K562 (cell line): Measurements from ENCODE around the gene SPIRE1. TPM values are rescaled to one million over a fixed set of nuclear protein-coding genes. Genes with fewer than 3 reads are reported as not detected.

Experiments used
- ATF4 ChIP-seq: fragments of 450-650 bp; formaldehyde crosslinking; IDR thresholded peaks from 2 replicates; pipeline ENCODE4 v1.4.0; 2022; ENCODE audit warnings: mild to moderate bottlenecking, moderate library complexity
- ATF7 ChIP-seq: fragments of 450-650 bp; IDR thresholded peaks from 2 replicates; pipeline ENCODE4 v1.7.1; 2014; ENCODE audit warnings: mild to moderate bottlenecking, moderate library complexity
- BCLAF1 ChIP-seq, 2 experiments: fragments of 450-650 bp in 1 of 2; IDR thresholded peaks; 2 replicates each; pipeline ENCODE4 v1.6.1; 2011 to 2017; ENCODE audit warnings: low read depth in 2 of 2, antibody characterized with exemption in 1 of 2, borderline replicate concordance in 1 of 2, low read length in 1 of 2, mild to moderate bottlenecking in 1 of 2, mixed read lengths in 1 of 2; ENCODE audit not compliant: control insufficient read depth in 1 of 2
- CBX5 ChIP-seq: IDR thresholded peaks from 2 replicates; pipeline ENCODE4 v1.6.1; 2014; ENCODE audit warnings: low read depth, borderline replicate concordance
- DIDO1 ChIP-seq: fragments of 450-650 bp; IDR thresholded peaks from 2 replicates; pipeline ENCODE4 v1.6.1; 2016; ENCODE audit warnings: low read depth, missing biosample characterization, missing genetic modification characterization
- HDAC2 ChIP-seq: fragments of 450-650 bp; IDR thresholded peaks from 2 replicates; pipeline ENCODE4 v1.6.1; 2016; ENCODE audit warnings: mild to moderate bottlenecking
- MTA1 ChIP-seq: fragments of 450-650 bp; IDR thresholded peaks from 2 replicates; pipeline ENCODE4 v1.6.1; 2017; ENCODE audit warnings: borderline replicate concordance
- NR3C1 ChIP-seq: sonication (generic); formaldehyde crosslinking; IDR thresholded peaks from 2 replicates; pipeline ENCODE4 v1.8.1; 2022; ENCODE audit warnings: missing genetic modification reagents
- PHF8 ChIP-seq: fragments of 200-600 bp; sonication (generic); IDR thresholded peaks from 2 replicates; pipeline ENCODE4 v1.6.1; 2012; ENCODE audit warnings: mixed run types, mild to moderate bottlenecking, inconsistent platforms, low read length, moderate library complexity, borderline replicate concordance
- POLR2AphosphoS2 ChIP-seq: IDR thresholded peaks from 2 replicates; pipeline ENCODE4 v1.6.1; 2012; ENCODE audit warnings: low read length, improper control_type of control experiment
- SMAD3 ChIP-seq: fragments of 450-650 bp; formaldehyde crosslinking; conservative IDR thresholded peaks from 2 replicates; pipeline ENCODE4 v1.4.0; 2020; ENCODE audit warnings: mild to moderate bottlenecking
- SP2 ChIP-seq: IDR thresholded peaks from 2 replicates; pipeline ENCODE4 v1.6.1; 2011; ENCODE audit warnings: mild to moderate bottlenecking, low read depth, low read length, moderate library complexity; ENCODE audit not compliant: poor library complexity, severe bottlenecking; ENCODE audit errors: extremely low read depth
- TEAD4 ChIP-seq, 2 experiments: sonication (generic) in 1 of 2; formaldehyde crosslinking in 1 of 2; IDR thresholded peaks; 2 replicates each; pipeline versions ENCODE4 v1.6.1 to v1.8.0; 2012 to 2022; ENCODE audit warnings: borderline replicate concordance in 1 of 2, inconsistent platforms in 1 of 2, low read length in 1 of 2, mild to moderate bottlenecking in 1 of 2, missing genetic modification reagents in 1 of 2
- TOE1 ChIP-seq, 2 experiments: fragments of 450-650 bp in 1 of 2; sonication (generic) in 1 of 2; formaldehyde crosslinking in 1 of 2; IDR thresholded peaks; 2 replicates each; pipeline versions ENCODE4 v1.7.1 to v1.8.0; 2016 to 2022; ENCODE audit warnings: borderline replicate concordance in 2 of 2, mild to moderate bottlenecking in 2 of 2, antibody characterized with exemption in 1 of 2, inconsistent platforms in 1 of 2, low read depth in 1 of 2, missing genetic modification reagents in 1 of 2, moderate library complexity in 1 of 2
- ZNF79 ChIP-seq: fragments of 250-450 bp; sonication (Bioruptor Pico); IDR thresholded peaks from 2 replicates; pipeline ENCODE4 v1.4.0; 2020; ENCODE audit warnings: low read depth, mild to moderate bottlenecking, moderate library complexity
- polyA plus RNA-seq, 8 experiments: library from polyadenylated mRNA; depleted of rRNA in 4 of 8; stranded (reverse) in 5 of 8; unstranded in 3 of 8; fragments of >200 nt; fragmentation: Nextera tagmentation in 2 of 8; fragmentation: Illumina TruSeq in 1 of 8; extraction: Ambion mirVana in 2 of 8; extraction: Trizol in 1 of 8; gene quantifications; 2 replicates each; pipeline versions ENCODE4 v1.2.1 to v1.2.3, GENCODE V29; 2011 to 2014; ENCODE audit warnings: inconsistent platforms in 1 of 8, missing spikeins in 1 of 8
- total RNA-seq, 7 experiments: library from RNA; depleted of rRNA in 6 of 7; stranded (reverse); fragments of >200 nt in 6 of 7; fragmentation: Illumina TruSeq in 2 of 7; extraction: Trizol in 2 of 7; gene quantifications; 2 replicates each; pipeline versions ENCODE4 v1.2.1 to v1.2.3, GENCODE V29; 2011 to 2021; ENCODE audit warnings: low replicate concordance in 1 of 7
- TF ChIP-seq, protein P1 (sequence below): fragments of 450-650 bp; formaldehyde crosslinking; IDR thresholded peaks from 2 replicates; pipeline ENCODE4 v1.4.0; 2020; ENCODE audit warnings: mild to moderate bottlenecking, mixed read lengths
- TF ChIP-seq, protein P2 (sequence below): fragments of 250-450 bp; sonication (Bioruptor Pico); IDR thresholded peaks from 2 replicates; pipeline ENCODE4 v1.9.0; 2021; ENCODE audit warnings: mild to moderate bottlenecking
- TF ChIP-seq, protein P3 (sequence below): sonication (generic); IDR thresholded peaks from 2 replicates; pipeline ENCODE4 v1.6.1; 2016

Gene SPIRE1
- total and polyA plus RNA-seq, 9 of the 15 experiments (the other 6 are each of a cell fraction or from before 2014, with no cell fraction given) = 2.9 to 14.0 (median 10.2) TPM

- TF ChIP-seq, protein P1, sequence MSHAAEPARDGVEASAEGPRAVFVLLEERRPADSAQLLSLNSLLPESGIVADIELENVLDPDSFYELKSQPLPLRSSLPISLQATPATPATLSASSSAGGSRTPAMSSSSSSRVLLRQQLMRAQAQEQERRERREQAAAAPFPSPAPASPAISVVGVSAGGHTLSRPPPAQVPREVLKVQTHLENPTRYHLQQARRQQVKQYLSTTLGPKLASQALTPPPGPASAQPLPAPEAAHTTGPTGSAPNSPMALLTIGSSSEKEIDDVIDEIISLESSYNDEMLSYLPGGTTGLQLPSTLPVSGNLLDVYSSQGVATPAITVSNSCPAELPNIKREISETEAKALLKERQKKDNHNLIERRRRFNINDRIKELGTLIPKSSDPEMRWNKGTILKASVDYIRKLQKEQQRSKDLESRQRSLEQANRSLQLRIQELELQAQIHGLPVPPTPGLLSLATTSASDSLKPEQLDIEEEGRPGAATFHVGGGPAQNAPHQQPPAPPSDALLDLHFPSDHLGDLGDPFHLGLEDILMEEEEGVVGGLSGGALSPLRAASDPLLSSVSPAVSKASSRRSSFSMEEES (CRISPR knock-in tag) = no peak
- TF ChIP-seq MTA1 (no peak), DIDO1 (tag) (no peak), ATF7 (peak; percentile 86), SP2 (no peak), HDAC2 (peak; percentile 81), CBX5 (no peak), PHF8 (no peak), SMAD3 (CRISPR knock-in tag) (no peak), ATF4 (CRISPR knock-in tag) (no peak), TOE1 (IDR thresholded peaks at IDR 0.05; ENCODE audit: borderline replicate concordance) (0 out of 2 replicates have a peak, but pooled peaks have one; percentile 19), TOE1 (CRISPR knock-in tag; IDR thresholded peaks at IDR 0.05; ENCODE audit: borderline replicate concordance, low read depth) (no peak), BCLAF1 (IDR thresholded peaks at IDR 0.05; ENCODE audit: borderline replicate concordance in 1 of 2, control insufficient read depth in 1 of 2, low read depth in 2 of 2, low read length in 1 of 2) (no peak), NR3C1 (CRISPR knock-in tag) (no peak), POLR2AphosphoS2 (no peak), TEAD4 (IDR thresholded peaks at IDR 0.05; ENCODE audit: low read length) (peak; percentile 30; the same call in 1 of the 2 replicates), TEAD4 (CRISPR knock-in tag; IDR thresholded peaks at IDR 0.05; ENCODE audit: borderline replicate concordance) (no peak), ZNF79 (CRISPR knock-in tag) (no peak)
- TF ChIP-seq, protein P2, sequence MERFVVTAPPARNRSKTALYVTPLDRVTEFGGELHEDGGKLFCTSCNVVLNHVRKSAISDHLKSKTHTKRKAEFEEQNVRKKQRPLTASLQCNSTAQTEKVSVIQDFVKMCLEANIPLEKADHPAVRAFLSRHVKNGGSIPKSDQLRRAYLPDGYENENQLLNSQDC (CRISPR knock-in tag) = no peak
- TF ChIP-seq, protein P3, sequence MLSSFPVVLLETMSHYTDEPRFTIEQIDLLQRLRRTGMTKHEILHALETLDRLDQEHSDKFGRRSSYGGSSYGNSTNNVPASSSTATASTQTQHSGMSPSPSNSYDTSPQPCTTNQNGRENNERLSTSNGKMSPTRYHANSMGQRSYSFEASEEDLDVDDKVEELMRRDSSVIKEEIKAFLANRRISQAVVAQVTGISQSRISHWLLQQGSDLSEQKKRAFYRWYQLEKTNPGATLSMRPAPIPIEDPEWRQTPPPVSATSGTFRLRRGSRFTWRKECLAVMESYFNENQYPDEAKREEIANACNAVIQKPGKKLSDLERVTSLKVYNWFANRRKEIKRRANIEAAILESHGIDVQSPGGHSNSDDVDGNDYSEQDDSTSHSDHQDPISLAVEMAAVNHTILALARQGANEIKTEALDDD = no peak
Measured at GRCh38 chr18:12403601-12404506, 254.1 kb downstream of the SPIRE1 start (continued).
